Activated CD4-positive, alpha-beta T cell treated with anti-CD3 and anti-CD28 coated beads, Interleukin-2, amount 10 ng/mL, durations not matched to agents 24 days and 14 days (primary cell): ENCODE results near the gene CCDC90B. TPM values are rescaled to one million over a fixed set of nuclear protein-coding genes. Genes with fewer than 3 reads are reported as not detected.
"Not testable (repeated sequence)": the region's sequence is repeated elsewhere in the genome, so short reads cannot be mapped to it uniquely, and the experiment has no call there.

Experiments
- DNase-seq: peaks from one replicate; pipeline ENCODE4 v3.0.0; 2022
- H3K27ac Mint-ChIP-seq: one replicate; pipeline ENCODE4 v1.8.0; 2022; ENCODE audit warnings: mild to moderate bottlenecking, mixed read lengths
- H3K27me3 Mint-ChIP-seq: one replicate; pipeline ENCODE4 v1.8.0; 2022; ENCODE audit warnings: mixed read lengths
- H3K36me3 Mint-ChIP-seq: one replicate; pipeline ENCODE4 v1.8.0; 2022; ENCODE audit warnings: low read depth, mild to moderate bottlenecking, mixed read lengths
- H3K4me1 Mint-ChIP-seq: one replicate; pipeline ENCODE4 v1.8.0; 2021; ENCODE audit warnings: mixed read lengths
- H3K4me3 Mint-ChIP-seq: one replicate; pipeline ENCODE4 v1.8.0; 2022; ENCODE audit warnings: mild to moderate bottlenecking, moderate library complexity, mixed read lengths
- H3K9me3 Mint-ChIP-seq: one replicate; pipeline ENCODE4 v1.8.0; 2021; ENCODE audit warnings: mixed read lengths
- intact Hi-C: fragments of 100-400 bp; cut with micrococcal nuclease; formaldehyde crosslinking; loops from one replicate; pipeline ENCODE4 v1.15.1; 2023
- total RNA-seq: library from RNA; stranded (reverse); gene quantifications from 2 replicates; pipeline ENCODE4 v1.2.3, GENCODE V29; 2022

The CCDC90B gene
- total RNA-seq, 1 donor from 2014 or later: 24.7 TPM

- peaks cover 36% of the 10 kb centered on the region for H3K36me3 Mint-ChIP-seq
- no peak overlapping the region for H3K4me3 Mint-ChIP-seq
- peaks cover 7% of the 10 kb centered on the region for H3K4me1 Mint-ChIP-seq
- no peak overlapping the region for H3K27ac Mint-ChIP-seq
- H3K27me3 Mint-ChIP-seq: no peaks in the 10 kb centered on the region
- intact Hi-C loops: no loop called here
- peaks cover 9% of the 10 kb centered on the region for H3K9me3 Mint-ChIP-seq
- no peak for DNase-seq
Observed at GRCh38 chr11:83275888-83276641, 10.1 kb downstream of the CCDC90B start.

GRCh38 chr11:83272627-83273026 is 13.5 kb downstream of the CCDC90B start:
- H3K4me1 Mint-ChIP-seq: peaks cover 7% of the 10 kb centered on the region
- H3K4me3 Mint-ChIP-seq: no peak overlapping the region
- no peaks in the 10 kb centered on the region for H3K27me3 Mint-ChIP-seq
- no peak overlapping the region for H3K27ac Mint-ChIP-seq
- peaks cover 50% of the 10 kb centered on the region for H3K36me3 Mint-ChIP-seq
- intact Hi-C loops: no loop called here
- DNase-seq: no peak
- peaks cover 9% of the 10 kb centered on the region for H3K9me3 Mint-ChIP-seq

- DNase-seq, H3K9me3 Mint-ChIP-seq, H3K4me1 Mint-ChIP-seq, intact Hi-C loops, H3K27ac Mint-ChIP-seq, H3K4me3 Mint-ChIP-seq, H3K27me3 Mint-ChIP-seq: not testable (repeated sequence)
- peaks cover 54% of the 10 kb centered on the region for H3K36me3 Mint-ChIP-seq
Observed at GRCh38 chr11:83271734-83272133, 14.4 kb downstream of the CCDC90B start.

- DNase-seq, H3K4me3 Mint-ChIP-seq, intact Hi-C loops, H3K9me3 Mint-ChIP-seq, H3K27ac Mint-ChIP-seq, H3K4me1 Mint-ChIP-seq, H3K27me3 Mint-ChIP-seq: not testable (repeated sequence)
- H3K36me3 Mint-ChIP-seq: peaks cover 61% of the 10 kb centered on the region
Observed at GRCh38 chr11:83269080-83269479, 17.1 kb downstream of the CCDC90B start.

GRCh38 chr11:83265331-83265730 is 20.8 kb downstream of the CCDC90B start:
- peaks cover 48% of the 10 kb centered on the region for H3K36me3 Mint-ChIP-seq
- intact Hi-C loops: no loop called here
- no peaks in the 10 kb centered on the region for H3K9me3 Mint-ChIP-seq
- H3K4me1 Mint-ChIP-seq: peaks cover 3% of the 10 kb centered on the region
- DNase-seq: no peak
- H3K27me3 Mint-ChIP-seq: no peaks in the 10 kb centered on the region
- H3K27ac Mint-ChIP-seq: no peak overlapping the region
- H3K4me3 Mint-ChIP-seq: no peak overlapping the region

GRCh38 chr11:83259559-83259958 is 26.6 kb downstream of the CCDC90B start:
- Mint-ChIP-seq H3K36me3 (peaks cover 23% of the 10 kb centered on the region), H3K27ac (no peak overlapping the region), H3K4me3 (no peak overlapping the region), H3K4me1 (no peaks in the 10 kb centered on the region), H3K27me3 (no peaks in the 10 kb centered on the region), H3K9me3 (no peaks in the 10 kb centered on the region)
- no peak for DNase-seq
- intact Hi-C loops: no loop called here

GRCh38 chr11:83257761-83258168 is 28.4 kb downstream of the CCDC90B start:
- peak overlapping the region; percentile 13 for H3K27ac Mint-ChIP-seq
- H3K4me1 Mint-ChIP-seq: no peaks in the 10 kb centered on the region
- no peaks in the 10 kb centered on the region for H3K9me3 Mint-ChIP-seq
- H3K27me3 Mint-ChIP-seq: no peaks in the 10 kb centered on the region
- H3K36me3 Mint-ChIP-seq: peaks cover 16% of the 10 kb centered on the region
- DNase-seq: no peak
- no peak overlapping the region for H3K4me3 Mint-ChIP-seq
- intact Hi-C loops: no loop called here

- no peaks in the 10 kb centered on the region for H3K4me1 Mint-ChIP-seq
- no peak for DNase-seq
- H3K36me3 Mint-ChIP-seq: peaks cover 16% of the 10 kb centered on the region
- intact Hi-C loops: no loop called here
- no peak overlapping the region for H3K4me3 Mint-ChIP-seq
- H3K27me3 Mint-ChIP-seq: no peaks in the 10 kb centered on the region
- H3K9me3 Mint-ChIP-seq: no peaks in the 10 kb centered on the region
- no peak overlapping the region for H3K27ac Mint-ChIP-seq
Observed at GRCh38 chr11:83256602-83257340, 29.4 kb downstream of the CCDC90B start.

GRCh38 chr11:83255366-83255765 is 30.8 kb downstream of the CCDC90B start:
- Mint-ChIP-seq H3K4me3 (no peak overlapping the region), H3K9me3 (no peaks in the 10 kb centered on the region), H3K36me3 (peaks cover 12% of the 10 kb centered on the region), H3K27me3 (peaks cover 2% of the 10 kb centered on the region), H3K4me1 (no peaks in the 10 kb centered on the region), H3K27ac (no peak overlapping the region)
- DNase-seq: no peak
- intact Hi-C loops: no loop called here

- intact Hi-C loops: loop anchor here (5.0 kb wide), 1 partner anchor 326 kb away; no protein-coding TSS in a partner anchor
- peaks cover 2% of the 10 kb centered on the region for H3K27me3 Mint-ChIP-seq
- H3K4me3 Mint-ChIP-seq: no peak overlapping the region
- H3K36me3 Mint-ChIP-seq: peaks cover 9% of the 10 kb centered on the region
- no peaks in the 10 kb centered on the region for H3K4me1 Mint-ChIP-seq
- DNase-seq: no peak
- H3K27ac Mint-ChIP-seq: no peak overlapping the region
- H3K9me3 Mint-ChIP-seq: no peaks in the 10 kb centered on the region
Observed at GRCh38 chr11:83252941-83253340, 33.2 kb downstream of the CCDC90B start.

GRCh38 chr11:83252266-83252665 is 33.9 kb downstream of the CCDC90B start:
- Mint-ChIP-seq H3K27ac (no peak overlapping the region), H3K27me3 (peaks cover 2% of the 10 kb centered on the region), H3K4me3 (no peak overlapping the region), H3K36me3 (peaks cover 7% of the 10 kb centered on the region), H3K9me3 (no peaks in the 10 kb centered on the region), H3K4me1 (no peaks in the 10 kb centered on the region)
- no peak for DNase-seq
- intact Hi-C loops: loop anchor here (5.0 kb wide), 1 partner anchor 325 kb away; no protein-coding TSS in a partner anchor

- DNase-seq: peak; percentile 68
- intact Hi-C loops: loop anchor here (1.0 to 5.0 kb wide), 4 partner anchors 55 to 383 kb away; no protein-coding TSS in a partner anchor
- peaks cover 2% of the 10 kb centered on the region for H3K36me3 Mint-ChIP-seq
Observed at GRCh38 chr11:83249972-83250593, 36.1 kb downstream of the CCDC90B start.

GRCh38 chr11:83249445-83249844 is 36.7 kb downstream of the CCDC90B start:
- Mint-ChIP-seq H3K27me3 (peaks cover 2% of the 10 kb centered on the region), H3K4me1 (no peaks in the 10 kb centered on the region), H3K27ac (no peak overlapping the region), H3K9me3 (no peaks in the 10 kb centered on the region), H3K4me3 (no peak overlapping the region), H3K36me3 (peaks cover 2% of the 10 kb centered on the region)
- no peak for DNase-seq
- intact Hi-C loops: no loop called here

More at GRCh38 chr11:83249972-83250593, 36.1 kb downstream of the CCDC90B start:
- Mint-ChIP-seq H3K4me1 (no peaks in the 10 kb centered on the region), H3K27ac (no peak overlapping the region), H3K27me3 (peaks cover 2% of the 10 kb centered on the region), H3K9me3 (no peaks in the 10 kb centered on the region), H3K4me3 (no peak overlapping the region)
